Bronchial epithelial cell (primary cell): ENCODE results near the gene CGREF1. TPM values are rescaled to one million over a fixed set of nuclear protein-coding genes. Genes with fewer than 3 reads are reported as not detected.
A peak's percentile ranks its signal among the peaks of the same experiment; 100 is the strongest.

Source experiments
- DNase-seq: peaks from one replicate; pipeline ENCODE4 v3.0.0-alpha.2; 2010; ENCODE audit warnings: low read depth
- FAIRE-seq: peaks from 2 replicates; lab custom pipeline; 2011; peaks lifted over from hg19 to GRCh38; lab: Jason Lieb, UNC
- H3K27me3 ChIP-seq: 2 replicates; pipeline ENCODE4 v1.5.1; 2011; ENCODE audit warnings: low read length; ENCODE audit not compliant: control insufficient read depth, insufficient read depth
- H3K36me3 ChIP-seq: 2 replicates; pipeline ENCODE4 v1.5.1; 2011; ENCODE audit warnings: low read length; ENCODE audit not compliant: control insufficient read depth, insufficient read depth
- H3K4me3 ChIP-seq: 2 replicates; pipeline ENCODE4 v1.5.1; 2011; ENCODE audit warnings: mild to moderate bottlenecking, low read depth, low read length, control low read depth
- total RNA-seq: library from RNA; depleted of rRNA; stranded (reverse); fragments of >200 nt; gene quantifications from 2 replicates; pipeline ENCODE4 v1.2.1, GENCODE V29; 2014
- TF ChIP-seq, protein P1 (sequence below): IDR thresholded peaks from 2 replicates; pipeline ENCODE4 v1.5.1; 2011; ENCODE audit warnings: mild to moderate bottlenecking, moderate library complexity, low read length, control low read depth, inconsistent platforms; ENCODE audit not compliant: insufficient read depth, severe bottlenecking

Gene CGREF1, protein sequence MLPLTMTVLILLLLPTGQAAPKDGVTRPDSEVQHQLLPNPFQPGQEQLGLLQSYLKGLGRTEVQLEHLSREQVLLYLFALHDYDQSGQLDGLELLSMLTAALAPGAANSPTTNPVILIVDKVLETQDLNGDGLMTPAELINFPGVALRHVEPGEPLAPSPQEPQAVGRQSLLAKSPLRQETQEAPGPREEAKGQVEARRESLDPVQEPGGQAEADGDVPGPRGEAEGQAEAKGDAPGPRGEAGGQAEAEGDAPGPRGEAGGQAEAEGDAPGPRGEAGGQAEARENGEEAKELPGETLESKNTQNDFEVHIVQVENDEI
- 0.26 and 0.53 TPM in 2 replicates for total RNA-seq

DNA sequence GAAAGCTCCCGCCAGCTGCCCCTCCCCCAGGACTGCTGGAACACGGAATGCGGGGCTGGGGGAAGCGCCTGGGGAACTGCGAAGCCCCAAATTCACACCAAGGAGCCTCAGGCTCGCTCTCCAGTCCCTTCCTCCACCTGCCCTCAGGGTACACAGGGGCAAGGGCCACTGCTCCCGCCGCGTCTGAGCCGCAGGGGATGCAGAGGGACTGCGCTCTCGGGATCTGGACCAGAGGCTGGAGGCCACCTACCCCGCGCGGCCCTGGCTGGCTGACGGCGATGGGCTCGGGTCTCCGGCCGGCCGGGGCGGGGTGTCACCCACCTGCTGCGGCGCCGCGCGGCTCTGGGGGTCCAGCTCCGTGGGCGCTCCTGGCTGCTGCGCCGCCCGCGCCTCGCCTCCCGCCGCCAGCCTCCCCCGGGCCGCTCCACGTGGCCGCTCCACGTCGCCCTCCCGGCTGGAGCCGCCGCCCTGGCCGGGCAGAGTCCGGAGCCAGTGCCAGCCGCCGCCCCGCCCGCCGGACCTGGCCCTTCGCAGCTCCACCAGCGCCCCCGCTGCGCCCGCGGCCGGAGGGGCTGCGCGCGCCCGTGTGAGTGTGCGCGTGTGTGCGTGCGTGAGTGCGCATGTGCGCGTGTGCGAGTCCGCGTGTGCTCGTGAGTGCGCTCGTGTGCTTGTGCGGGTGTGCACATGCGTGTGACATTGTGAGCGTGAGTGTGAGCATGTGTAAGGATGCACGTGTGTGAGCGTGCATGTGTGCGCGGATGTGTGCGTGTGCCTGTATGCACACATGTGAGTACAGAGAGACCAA is at the start of gene CGREF1:
Gene CGREF1 (minus strand): TSS at position 604 of the 805 bp plus-strand sequence. CDS start 14,762 bp downstream, outside the sequence.
- H3K27me3 ChIP-seq = peaks cover 19% of the 10 kb centered on the region
- TF ChIP-seq, protein P1, sequence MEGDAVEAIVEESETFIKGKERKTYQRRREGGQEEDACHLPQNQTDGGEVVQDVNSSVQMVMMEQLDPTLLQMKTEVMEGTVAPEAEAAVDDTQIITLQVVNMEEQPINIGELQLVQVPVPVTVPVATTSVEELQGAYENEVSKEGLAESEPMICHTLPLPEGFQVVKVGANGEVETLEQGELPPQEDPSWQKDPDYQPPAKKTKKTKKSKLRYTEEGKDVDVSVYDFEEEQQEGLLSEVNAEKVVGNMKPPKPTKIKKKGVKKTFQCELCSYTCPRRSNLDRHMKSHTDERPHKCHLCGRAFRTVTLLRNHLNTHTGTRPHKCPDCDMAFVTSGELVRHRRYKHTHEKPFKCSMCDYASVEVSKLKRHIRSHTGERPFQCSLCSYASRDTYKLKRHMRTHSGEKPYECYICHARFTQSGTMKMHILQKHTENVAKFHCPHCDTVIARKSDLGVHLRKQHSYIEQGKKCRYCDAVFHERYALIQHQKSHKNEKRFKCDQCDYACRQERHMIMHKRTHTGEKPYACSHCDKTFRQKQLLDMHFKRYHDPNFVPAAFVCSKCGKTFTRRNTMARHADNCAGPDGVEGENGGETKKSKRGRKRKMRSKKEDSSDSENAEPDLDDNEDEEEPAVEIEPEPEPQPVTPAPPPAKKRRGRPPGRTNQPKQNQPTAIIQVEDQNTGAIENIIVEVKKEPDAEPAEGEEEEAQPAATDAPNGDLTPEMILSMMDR = no peak

DNA sequence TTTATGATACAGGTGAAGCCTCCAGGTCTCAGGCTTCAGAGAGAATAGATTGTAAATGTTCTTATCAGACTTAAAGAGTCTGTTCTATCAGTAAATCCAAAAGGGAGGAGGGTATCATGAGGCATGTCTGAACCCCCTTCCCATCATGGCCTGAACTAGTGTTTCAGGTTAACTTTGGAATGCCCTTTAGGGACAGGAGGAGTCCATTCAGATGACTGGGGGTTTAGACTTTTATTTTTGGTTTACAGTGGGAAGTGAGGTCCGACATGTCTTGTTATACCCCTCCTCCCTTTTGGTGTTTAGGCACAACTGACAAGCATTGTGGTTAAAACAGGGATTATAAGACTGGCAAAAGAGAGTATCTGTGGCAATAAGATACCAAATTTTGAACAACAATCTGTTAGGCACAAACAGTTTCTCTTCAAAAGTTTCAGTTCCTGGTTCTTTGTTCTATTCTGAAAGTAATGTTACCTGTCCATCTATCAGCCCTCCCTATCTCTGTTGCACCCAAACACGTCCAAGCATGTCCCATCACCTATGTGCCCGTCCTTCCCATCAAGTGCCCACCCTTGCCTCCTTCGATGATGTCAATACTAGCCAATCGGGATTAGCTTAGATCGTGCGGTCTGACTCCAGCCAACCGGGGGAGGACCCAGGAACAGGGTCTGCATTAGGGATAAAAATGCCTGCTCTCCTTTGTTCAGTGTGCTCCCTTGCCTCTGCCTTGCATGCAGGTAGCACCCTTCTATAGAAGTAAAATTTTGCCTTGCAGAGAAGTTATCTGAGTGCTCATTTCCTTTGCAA is 46.2 kb upstream of the CGREF1 start:
- Histone ChIP-seq H3K4me3 (no peak overlapping the region), H3K36me3 (no peaks in the 10 kb centered on the region), H3K27me3 (no peaks in the 10 kb centered on the region)
- TF ChIP-seq, protein P1 = no peak
- FAIRE-seq = no peak
- no peak for DNase-seq

More for the DNA sequence above, at the start of gene CGREF1:
- FAIRE-seq (no peak), DNase-seq (no peak)
- Histone ChIP-seq H3K36me3 (no peaks in the 10 kb centered on the region), H3K4me3 (peak within 1 kb of the TSS; percentile 28)

DNA sequence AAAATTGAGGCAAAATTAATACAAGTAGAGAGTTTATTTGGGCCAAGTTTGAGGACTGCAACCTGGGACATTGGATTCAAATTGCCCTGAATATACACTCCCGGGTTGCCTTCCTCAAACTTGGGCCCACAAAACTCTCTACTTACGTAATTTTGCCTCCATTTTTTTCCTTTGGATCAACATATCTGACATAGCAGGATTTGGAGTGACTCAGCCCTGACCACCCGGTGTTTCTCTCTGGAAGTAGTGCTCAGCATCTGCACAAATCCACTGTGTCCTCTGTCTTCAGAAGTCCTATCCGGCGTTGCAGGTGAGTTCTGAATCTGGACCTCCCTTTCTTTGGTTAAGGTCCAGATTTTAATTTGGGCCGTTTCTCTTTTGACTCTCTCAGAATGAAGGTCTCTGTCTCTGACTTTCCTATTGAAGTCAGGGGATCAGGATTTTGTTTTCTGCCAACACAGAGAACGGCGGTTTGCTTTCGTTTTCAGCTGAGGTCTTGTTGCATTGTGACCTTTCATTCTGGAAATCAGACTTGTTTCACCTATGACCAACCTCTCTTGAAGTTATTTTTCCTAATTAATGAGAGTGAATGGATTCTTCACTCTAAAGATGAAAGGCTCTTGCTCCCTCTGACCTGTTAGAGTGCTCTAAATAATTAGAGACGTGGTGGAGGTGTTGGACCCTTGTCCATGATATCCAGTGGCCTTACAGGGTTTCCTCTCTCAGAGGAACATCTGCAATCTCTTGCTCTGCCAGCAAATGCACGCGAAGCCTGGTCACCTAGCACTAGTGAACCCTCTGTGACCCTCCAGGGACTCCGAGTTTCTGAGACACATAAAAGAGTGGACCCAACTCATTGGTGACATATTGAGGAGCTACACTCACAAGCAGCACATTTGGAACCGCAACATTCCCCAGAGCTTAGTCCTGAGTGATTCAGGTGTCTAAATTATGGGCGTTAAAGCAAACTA is 43.5 kb upstream of the CGREF1 start:
- DNase-seq (no peak), FAIRE-seq (no peak)
- Histone ChIP-seq H3K4me3 (no peak overlapping the region), H3K27me3 (peaks cover 2% of the 10 kb centered on the region), H3K36me3 (no peaks in the 10 kb centered on the region)
- TF ChIP-seq, protein P1 = no peak

DNA sequence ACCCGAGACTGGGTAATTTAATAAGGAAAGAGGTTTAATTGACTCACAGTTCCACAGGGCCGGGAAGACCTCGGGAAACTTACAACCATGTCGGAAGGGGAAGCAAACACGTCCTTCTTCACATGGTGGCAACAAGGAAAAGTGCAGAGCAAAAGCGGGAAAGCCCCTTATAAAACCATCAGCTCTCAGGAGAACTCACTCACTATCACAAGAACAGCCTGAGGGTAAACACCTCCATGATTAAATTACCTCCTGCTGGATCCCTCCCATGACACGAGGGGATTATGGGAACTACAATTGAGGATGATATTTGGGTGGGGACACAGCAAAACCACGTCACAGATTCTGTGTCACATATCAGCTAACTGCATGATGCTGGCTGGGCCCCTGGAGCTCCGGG is 41.3 kb upstream of the CGREF1 start:
- no peak overlapping the region for H3K4me3 ChIP-seq
- H3K27me3 ChIP-seq = peaks cover 2% of the 10 kb centered on the region
- no peak for DNase-seq
- H3K36me3 ChIP-seq = no peaks in the 10 kb centered on the region
- TF ChIP-seq, protein P1 = no peak
- no peak for FAIRE-seq

DNA sequence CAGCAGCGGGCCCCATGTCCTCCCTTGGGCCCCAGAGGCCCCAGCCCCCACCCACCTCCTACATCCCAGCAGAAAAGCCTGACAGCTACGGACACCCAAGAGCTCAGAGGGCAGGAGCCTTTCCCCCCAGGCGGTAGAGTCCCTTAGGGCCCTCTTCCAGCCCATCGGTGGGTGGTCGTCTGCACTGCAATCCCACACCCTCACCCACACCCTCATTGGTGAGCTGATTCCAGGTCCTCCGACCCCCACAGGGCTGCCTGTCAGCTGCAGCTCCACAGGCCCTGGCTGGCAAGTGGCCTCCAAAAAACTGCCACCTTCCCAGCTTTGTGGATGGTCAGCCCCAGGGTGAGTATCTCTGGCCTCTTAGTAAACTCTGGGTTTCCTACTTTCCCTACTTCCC is 40.3 kb upstream of the CGREF1 start:
- Histone ChIP-seq H3K27me3 (peaks cover 2% of the 10 kb centered on the region), H3K36me3 (no peaks in the 10 kb centered on the region), H3K4me3 (no peak overlapping the region)
- FAIRE-seq (no peak), DNase-seq (no peak)
- TF ChIP-seq, protein P1 = no peak
